GM19455 (cell line): ENCODE results near the gene OSTF1.

Experiments used
- ATAC-seq: cut with Tn5 transposase; IDR thresholded peaks from one replicate; pipeline ENCODE4 v1.9.1; 2021; ENCODE audit not compliant: unreplicated experiment

The OSTF1 gene

DNA sequence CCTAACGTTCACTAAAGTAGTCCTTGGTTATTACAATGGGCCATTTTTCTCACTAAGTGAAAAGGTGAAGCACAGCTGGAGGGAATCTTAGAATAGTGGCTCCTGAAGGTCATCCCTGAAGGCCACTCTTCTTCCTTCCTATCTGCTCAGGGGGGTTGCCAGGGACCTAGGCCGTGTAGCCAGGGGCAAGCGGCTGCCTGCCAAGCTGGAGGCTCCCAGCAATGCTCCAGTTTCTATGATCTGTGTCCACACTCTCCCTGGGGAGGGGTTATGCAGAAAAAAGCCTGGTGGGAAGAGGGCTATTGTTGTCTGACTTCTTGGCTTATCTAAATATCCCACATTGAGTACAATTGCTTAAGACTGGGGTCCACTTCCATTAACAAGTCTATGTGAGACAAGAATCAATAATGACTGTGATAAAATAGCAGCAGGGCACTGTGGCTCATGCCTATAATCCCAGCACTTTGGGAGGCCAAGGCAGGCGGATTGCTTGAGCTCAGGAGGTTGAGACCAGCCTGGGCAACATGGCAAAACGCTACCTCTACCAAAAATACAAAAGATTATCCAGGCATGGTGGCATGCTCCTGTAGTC is 4.1 kb upstream of the OSTF1 start:
- no peak for ATAC-seq

DNA sequence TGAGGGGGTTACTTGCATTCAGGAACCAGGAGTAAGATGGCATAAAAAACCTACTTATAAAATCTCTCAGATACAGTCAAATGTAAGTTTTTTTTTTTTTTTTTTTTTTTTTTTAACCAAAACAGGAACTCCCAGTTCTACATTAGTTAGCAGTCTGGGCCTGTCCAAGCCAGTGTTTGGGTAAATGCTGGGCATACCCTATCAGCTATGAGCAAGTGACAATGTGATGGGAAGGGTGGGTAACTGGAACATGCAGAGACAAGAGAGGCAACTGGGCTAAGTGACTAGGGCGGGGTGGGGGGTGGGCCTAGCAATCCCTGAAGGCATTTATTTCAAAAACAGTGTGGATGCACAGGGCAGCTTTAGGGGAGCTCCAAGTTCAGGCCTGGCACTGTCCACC is 2.7 kb upstream of the OSTF1 start:
- ATAC-seq: no peak

DNA sequence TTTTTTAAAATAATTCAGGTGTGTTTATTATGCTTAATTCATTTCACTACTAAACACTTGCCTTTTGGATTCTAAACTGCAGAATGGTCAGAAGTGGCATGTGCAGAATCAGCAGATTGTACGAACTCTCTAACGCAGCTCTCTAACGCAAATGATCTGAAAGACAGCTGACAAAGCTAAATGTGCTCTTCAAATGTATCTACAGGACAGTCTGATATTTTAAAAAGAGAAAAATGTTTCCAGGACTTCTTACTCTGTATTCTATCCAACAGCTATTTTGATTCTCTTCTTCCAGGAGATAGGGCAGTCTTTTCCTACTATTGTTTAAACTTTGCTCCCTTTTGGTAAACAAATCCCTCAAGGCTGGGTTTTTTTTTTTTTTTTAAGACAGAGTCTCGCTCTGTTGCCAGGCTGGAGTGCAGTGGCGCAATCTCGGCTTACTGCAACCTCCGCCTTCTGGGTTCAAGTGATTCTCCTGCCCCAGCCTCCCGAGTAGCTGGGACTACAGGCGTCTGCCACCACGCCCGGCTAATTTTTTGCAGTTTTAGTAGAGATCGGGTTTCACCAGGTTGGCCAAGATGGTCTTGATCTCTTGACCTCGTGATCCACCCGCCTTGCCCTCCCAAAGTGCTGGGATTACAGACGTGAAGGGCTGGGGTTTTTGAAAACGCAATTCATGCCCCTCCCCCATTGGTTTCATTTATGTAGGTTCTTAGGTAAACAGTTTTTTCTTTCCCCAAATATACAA is 1.6 kb upstream of the OSTF1 start:
- no peak for ATAC-seq

DNA sequence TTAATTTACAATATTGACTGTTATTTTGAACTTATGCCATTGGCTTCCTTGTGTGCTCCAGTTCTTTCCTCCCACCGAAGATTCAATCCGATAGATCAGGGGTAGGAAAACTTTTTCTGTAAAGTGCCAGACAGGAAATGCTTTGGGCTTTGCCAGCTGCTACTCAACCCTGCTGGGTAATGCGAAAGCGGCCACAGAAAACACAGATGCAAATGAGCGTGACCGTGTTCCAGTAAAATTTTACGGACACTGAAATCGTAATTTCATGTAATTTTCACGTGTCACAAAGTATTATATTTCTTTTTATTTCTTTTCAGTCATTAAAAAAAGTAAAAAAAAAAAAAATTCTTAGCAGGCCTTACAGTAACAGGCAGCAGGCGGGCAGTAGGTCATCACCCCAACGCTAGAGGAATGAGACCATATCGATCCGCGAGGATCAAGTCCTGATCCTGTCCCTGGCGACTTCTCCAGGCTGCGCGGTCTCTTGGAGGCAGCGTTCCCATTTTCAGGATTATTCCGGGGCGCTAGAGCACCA is 958 bp upstream of the OSTF1 start:
- peak; percentile 39 for ATAC-seq

DNA sequence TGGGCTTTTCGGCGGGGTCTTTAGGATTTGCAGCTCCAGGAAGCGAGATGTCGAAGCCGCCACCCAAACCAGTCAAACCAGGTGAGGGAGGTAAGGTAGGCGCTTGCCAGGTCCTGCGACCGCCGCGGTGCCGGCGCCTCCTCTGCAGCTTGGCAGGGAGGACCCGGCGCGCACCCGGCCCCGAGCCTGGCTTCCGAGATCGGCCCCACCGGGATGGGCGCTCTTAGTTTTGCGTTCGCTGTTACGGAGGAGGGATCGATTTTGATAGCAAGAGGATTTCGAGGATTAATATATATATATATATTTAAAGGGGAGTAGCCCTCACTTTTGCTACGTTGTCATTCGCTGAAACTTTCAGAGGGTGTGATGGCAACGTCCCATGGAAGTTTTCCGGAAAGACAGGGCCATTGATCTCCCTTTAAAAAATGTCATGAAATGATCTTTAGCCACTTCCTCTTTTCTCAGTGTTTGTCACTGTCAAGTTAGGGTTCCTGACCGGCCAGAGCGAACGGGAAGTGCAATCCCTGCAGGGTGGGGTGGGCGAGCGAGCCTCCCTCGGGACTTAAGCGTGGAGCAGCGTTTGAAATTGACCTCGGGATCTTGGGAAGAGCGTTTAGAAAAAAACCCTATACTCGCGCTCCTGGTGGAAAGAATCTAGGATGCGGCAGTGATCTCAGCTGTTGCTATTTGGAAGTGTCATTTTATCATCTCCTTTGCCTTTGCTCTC is 495 bp downstream of the OSTF1 start:
- peak; percentile 41 for ATAC-seq

DNA sequence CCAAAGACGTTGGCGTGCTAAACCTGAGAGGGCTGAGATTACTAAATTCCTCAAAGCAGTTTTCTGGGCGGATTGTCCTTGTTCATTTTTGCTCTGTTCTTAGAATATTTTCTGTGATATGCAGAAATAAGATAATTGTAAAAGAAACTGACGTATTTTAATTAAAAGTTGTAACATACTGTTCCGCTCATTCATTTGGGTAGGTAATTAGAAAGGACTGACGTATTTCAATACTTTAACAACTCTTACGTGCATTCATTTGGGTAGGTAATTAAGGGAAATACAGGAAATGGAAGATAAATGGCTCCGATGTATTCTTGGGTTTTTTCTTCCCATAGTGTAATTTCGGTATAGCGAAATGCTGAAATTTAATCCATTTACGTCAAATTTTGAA is 1.1 kb downstream of the OSTF1 start:
- no peak for ATAC-seq

DNA sequence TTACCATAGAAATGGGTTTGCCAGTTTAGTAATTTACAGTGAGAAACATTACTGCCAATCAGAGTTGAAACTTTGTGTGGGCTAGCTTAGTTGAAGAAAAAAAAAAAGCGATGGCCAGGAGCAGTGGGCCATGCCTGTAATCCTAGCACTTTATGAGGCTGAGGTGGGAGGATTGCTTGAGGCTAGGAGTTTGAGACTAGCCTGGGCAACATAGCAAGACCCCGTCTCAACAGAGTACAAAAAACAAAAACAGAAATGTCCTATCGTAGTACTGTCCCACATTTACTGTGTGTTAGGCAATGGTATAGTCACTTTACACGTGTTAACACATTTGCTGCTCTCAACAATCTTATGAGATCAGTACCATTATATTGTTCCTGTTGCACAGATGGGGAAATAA is 2.3 kb downstream of the OSTF1 start:
- ATAC-seq: no peak

DNA sequence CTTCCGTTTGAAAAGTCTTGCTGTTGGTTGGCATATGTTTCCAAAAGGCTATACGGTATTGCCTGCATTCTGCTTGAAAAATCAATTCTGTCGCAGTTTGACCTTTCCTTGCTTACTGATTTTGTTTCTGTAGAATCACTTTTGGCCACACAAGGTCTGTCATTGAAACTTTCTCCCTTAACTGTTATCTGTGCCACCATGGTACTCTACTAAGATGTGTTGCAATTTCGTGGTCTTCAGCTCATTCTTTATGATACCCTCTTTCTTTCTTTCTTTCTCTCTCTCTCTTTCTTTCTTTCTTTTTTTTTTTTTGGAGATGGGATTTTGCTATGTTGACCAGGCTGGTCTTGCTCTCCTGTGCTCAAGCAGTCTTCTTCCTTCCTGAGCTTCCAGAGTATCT is 4.5 kb downstream of the OSTF1 start:
- ATAC-seq: no peak

DNA sequence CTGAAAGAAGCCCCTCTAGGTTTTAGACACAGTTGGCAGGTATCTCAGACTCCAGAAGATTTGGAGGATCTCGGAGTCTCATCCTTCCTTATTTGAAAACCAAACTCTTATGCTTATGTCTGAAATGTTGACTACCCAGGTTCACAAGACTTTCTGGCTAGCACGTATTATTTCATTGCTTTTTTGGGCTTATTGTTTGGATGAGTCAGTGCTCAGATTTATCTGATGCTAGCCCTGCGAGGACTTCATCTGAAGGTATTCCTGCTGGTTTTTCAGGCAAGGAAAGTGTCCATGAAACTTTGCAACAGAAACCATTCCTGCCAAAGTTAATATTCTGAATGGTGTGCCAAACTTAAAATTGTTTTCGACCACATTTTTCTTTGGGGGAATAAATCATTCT is 8.5 kb downstream of the OSTF1 start:
- no peak for ATAC-seq

DNA sequence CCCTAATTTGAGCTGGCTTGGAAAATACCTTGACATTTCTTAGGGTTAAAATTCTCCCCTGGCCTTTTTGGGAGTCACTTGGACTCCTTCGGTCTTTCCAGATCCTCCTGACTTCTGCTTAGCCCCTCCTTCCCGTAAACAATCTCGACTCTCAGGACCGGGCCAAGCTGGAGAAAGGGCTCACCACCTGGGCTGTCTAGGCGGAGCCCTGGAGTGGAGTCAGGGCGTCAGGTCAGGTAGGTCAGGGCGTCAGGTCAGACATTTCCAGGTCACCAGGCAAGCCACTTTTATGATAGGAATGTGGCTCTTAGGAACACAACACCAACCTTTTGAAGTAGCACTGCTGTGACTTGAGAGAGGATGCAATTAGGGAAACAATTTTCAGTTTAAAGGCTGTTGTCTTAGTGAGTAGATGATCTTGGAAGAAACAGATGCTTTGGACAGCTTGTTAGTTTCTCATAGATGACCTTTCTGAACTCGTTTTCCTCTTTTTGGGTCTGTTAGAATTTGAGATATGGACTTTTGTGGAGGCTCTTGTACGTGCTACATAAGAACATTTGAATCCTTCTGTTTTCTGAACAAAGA is 12.8 kb downstream of the OSTF1 start:
- ATAC-seq: no peak

DNA sequence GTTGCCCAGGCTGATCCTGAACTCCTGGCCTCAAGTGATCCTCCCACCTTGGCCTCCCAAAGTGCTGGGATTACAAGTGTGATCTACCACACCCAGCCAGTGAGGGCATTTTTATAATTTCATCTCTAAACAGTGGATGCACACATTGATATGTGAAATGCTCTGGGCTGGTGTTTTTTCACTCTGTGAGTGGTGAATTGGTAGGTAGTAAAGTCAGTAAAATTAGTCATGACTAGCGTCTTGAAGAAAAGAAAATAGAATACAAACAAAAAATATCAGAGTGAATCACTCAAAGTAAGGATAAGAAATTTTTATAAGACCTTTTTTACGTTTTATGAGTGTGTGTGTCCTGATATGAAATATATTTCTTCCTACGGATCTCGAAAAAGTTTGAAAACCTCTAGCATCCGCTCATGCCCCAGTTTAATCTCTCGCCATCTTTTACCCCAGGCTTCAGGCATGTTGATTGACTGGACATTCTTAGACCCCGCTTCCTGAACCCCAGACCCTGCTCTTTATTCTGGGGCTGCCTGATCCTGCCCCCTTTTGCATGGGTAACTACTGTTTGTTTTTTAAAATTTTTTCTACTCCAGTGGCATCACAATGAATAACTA is 14.0 kb downstream of the OSTF1 start:
- no peak for ATAC-seq

DNA sequence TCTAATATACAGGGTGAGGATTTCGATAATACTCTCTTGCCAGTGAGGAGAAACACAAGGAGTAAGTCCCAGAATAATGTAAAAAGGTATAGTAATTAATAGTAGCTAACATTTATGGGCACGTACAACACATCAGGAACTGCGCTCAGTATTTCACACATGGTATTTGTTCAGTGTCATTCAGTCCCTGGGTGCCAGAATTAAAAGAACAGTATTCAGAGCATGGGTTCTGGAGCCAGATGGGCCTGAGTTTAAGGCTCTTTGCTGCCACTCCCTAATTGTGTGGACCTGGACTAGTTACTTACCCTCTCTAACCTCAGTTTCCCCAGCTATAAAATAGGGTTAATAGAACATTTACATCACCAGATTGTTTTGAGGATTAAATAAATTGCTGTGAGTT is 16.3 kb downstream of the OSTF1 start:
- no peak for ATAC-seq

DNA sequence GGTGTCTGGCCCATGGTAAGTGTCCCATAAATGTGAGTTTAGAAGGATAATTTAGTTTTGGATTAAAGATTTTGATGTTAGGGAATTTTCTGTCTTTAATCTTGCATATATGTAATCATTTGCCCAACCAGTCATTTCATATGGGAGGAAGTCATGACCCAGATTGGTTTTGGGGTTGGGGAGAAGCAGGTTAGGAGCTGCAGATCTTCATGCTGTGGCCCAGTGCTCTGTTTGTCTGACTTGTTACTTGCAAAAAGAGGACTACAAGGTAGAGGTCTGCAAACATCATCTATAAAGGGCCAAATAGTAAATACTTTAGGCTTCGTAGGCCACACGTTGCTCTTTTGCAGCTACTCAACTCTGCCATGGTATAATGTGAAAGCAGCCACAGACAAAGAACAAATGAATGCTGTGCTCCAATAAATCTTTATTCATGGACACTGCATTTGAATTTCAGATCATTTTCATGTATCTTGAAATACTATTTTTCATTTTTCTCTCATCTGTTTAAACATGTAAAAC is 16.8 kb downstream of the OSTF1 start:
- ATAC-seq: no peak

DNA sequence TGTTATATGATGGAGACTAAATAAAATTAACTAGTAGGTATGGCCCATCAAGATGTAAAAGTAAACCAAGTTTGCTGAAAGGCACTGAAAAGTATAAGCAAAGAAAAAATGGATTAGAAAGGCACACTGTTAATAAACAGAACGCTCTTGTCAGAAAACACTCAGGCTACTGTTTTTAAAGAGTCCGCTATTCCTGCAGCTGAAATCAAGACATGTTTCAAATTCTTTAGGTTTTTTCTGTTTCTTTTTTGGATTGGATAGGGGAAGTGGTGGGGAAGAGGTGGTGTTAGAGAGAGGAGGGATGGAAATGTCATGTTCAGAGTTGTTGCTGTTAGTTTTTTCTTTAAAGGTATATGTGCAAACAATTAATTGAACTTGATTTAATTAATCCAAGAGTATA is 17.5 kb downstream of the OSTF1 start:
- no peak for ATAC-seq

DNA sequence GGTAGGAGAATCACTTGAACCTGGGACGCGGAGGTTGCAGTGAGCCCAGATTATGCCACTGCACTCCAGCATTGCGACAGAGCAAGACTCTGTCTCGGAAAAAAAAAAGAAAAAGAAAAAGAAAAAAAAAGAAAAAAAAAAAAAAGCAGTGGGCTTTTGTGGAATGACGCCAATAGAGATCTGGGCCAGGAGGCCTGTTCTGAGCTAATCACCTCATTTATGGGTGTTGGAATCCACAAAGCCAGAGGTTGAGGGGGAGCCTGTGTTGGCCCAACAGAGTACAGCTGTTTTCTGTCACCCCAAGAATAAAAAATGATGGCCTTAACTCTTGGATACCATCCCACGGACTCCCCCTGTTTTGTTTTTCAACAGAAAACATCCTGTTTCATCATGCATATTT is 18.5 kb downstream of the OSTF1 start:
- no peak for ATAC-seq

DNA sequence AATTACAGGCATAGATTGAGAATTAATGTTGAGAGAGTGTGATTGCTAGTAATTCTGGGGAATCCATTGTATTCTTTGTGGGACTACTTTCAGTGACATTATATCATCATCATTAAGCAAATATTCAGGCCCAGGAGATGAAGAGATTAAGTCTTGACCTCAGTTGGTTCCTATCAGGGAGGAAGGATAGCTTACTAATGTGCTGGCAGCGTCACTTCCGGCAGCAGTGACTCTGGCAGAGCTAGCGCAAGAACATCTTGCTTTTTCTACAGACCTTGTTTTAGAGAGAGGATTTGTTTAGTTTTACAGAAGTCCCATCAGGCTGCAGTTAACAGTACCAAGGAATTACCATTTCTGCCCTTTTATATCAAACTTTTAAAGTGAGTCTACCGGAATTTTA is 20.3 kb downstream of the OSTF1 start:
- ATAC-seq: no peak

DNA sequence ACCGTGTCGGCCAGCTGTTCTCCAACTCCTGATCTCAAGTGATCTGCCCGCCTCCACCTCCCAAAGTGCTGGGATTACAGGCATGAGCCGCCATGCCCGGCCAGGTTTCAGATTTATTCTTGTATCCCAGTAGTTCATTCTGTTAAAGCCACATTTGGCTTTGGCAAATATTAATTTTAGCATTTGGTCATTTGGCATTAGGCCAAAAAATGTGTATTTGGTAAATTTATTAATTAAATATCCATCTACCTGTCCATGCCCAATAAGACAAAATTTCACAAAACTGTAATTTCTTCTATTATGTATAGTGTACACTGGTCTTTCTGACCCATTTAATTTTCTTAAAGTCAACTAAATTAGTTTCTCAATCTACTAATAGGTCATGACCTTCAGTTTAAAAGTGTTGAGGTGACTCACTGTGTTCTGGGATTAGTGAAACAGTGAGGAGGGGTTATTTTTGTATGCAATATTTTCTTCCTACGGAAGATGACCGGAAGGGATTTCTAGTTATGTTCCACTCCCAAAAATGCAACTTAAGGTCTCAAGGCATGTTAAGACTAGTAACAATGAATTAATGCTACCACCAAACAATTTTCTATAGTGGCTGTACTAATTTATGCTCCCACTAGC is 21.0 kb downstream of the OSTF1 start:
- no peak for ATAC-seq

DNA sequence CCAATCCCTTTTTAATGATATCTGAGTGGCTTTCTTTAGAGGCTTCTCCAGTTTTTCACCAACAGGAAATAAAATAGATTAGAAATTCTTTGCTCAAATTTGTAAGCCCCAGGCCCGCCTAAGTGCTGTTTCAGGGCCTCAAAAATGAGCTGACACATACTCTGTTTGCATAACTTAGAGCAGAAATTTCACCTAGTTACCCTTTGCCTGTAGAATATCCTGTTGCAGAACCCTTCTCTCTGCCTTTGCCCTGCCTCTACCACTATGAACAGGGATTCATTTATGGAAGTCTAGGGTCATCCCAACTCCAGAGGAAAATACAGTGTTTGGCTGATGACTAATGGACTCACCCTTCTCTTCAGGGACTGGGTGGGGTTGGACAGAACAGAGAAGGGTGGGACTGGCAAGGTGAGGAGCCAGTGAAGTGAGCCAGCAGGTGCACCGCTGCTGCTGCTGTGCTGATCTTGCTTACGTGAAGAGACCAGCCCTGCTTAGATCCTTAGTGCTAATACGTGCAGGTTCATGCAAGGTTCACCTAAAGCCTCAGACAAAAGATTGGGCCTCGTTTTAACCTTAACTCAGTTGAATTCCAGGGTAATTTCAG is 22.8 kb downstream of the OSTF1 start:
- no peak for ATAC-seq

DNA sequence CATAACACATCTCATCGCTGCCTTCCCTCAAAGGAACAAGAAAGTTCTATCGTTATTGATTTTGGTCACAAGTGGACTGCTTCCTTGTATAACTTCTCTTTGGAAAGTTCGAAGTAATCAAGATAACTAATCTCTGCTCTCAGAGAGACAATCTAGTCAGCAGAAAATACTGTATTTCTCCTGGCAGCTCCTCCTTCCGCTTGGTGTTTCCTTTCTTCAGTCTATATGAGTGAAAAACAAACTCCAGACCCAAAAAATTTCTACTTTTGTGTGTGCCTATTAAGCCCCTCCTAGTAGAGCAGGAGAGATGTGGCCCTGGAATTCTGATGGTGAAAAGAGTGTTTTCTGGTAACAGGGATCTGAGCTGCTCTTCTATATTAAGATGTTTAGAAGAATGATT is 24.5 kb downstream of the OSTF1 start:
- no peak for ATAC-seq

DNA sequence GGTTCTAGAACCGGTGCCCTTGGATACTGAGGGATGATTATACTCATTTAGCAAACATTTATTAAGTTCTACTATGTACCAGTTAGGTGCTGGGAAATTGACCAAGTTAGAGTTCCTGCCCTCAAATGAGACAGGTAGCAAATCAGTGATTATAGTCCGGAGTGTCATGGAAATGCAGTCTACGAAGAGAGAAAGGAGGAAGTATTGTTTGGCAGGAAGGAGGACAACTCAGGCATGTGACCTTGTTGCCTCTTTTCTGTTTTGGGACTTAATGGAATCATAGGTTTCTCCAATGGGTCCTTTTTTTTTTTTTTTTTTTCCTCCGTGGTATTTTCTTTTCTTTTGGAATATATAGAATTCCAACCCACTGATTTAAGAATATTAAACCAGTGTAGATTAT is 28.0 kb downstream of the OSTF1 start:
- ATAC-seq: no peak
